ENCODE data around the gene CTNND2. TPM values are rescaled to one million over a fixed set of nuclear protein-coding genes. Genes with fewer than 3 reads are reported as not detected.

Gene CTNND2
- total RNA-seq, 1 experiment from 2014 or later: 7.0 TPM

DNA sequence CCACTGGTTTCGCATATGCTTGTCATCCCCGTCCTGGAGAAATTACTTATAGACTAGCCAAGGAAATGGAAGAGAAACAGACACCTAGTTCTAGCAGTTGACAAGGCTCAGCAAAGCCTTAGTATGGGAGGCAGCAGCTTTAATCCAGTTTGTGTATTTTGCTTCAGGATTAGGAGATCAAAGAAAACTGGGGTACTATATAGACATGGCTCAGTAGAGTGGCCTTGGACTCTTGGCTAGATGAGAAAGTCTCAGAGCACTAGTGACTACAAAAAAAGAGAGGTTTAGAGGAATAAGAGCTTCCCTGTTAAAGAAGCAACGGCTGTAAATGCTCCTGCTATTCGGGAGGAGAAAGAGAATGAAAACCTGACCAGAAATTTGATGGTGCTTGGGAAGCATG lies 349.1 kb downstream of the CTNND2 start:
- Histone ChIP-seq H3K56ac (ENCODE audit: insufficient read length, low read depth, low read length) (no peak overlapping the region), H3K79me2 (ENCODE audit: insufficient read depth, low read length) (no peaks in the 10 kb centered on the region), H2AFZ (ENCODE audit: low read length) (no peak overlapping the region), H2BK5ac (ENCODE audit: insufficient read length, low read length) (no peak overlapping the region), H2BK120ac (ENCODE audit: low read depth, low read length, poor library complexity, severe bottlenecking) (no peak overlapping the region), H3T11ph (ENCODE audit: low read length) (no peak overlapping the region), H2AK5ac (ENCODE audit: insufficient read length, low read length) (no peak overlapping the region), H2BK15ac (ENCODE audit: low read depth, low read length) (no peak overlapping the region), H4K5ac (ENCODE audit: insufficient read length, low read depth, low read length) (no peak overlapping the region), H3K18ac (ENCODE audit: insufficient read length, low read depth, low read length) (no peak overlapping the region), H3K4me1 (ENCODE audit: insufficient read depth, low read length) (no peaks in the 10 kb centered on the region), H3K4ac (ENCODE audit: low read depth, low read length) (no peak overlapping the region), H3K4me2 (ENCODE audit: insufficient read depth, insufficient read length, low read length) (no peak overlapping the region), H4K8ac (replicated peaks; ENCODE audit: insufficient read length, low read depth, low read length) (no peak overlapping the region), H4K91ac (ENCODE audit: insufficient read length, low read depth, low read length) (no peak overlapping the region), H3K79me1 (ENCODE audit: insufficient read depth, low read depth, low read length, poor library complexity, severe bottlenecking) (no peaks in the 10 kb centered on the region), H3K23me2 (ENCODE audit: insufficient read length, low read depth, low read length, poor library complexity, severe bottlenecking) (no peaks in the 10 kb centered on the region), H3K14ac (ENCODE audit: insufficient read depth, low read length) (no peak overlapping the region), H3K27me3 (ENCODE audit: insufficient read depth, low read length) (no peaks in the 10 kb centered on the region), H3K23ac (ENCODE audit: insufficient read length, low read depth, low read length) (no peak overlapping the region), H3K9ac (ENCODE audit: extremely low read depth, insufficient read length, low read length) (no peak overlapping the region), H4K20me1 (ENCODE audit: control insufficient read depth, insufficient read depth, insufficient read length) (no peaks in the 10 kb centered on the region), H3K27ac (ENCODE audit: insufficient read length, low read depth, low read length) (no peak overlapping the region), H2BK12ac (ENCODE audit: insufficient read length, low read depth, low read length) (no peak overlapping the region), H2BK20ac (ENCODE audit: low read depth, low read length, poor library complexity, severe bottlenecking) (no peak overlapping the region), H3K9me3 (ENCODE audit: control insufficient read depth, low read depth, low read length) (no peaks in the 10 kb centered on the region)
- WGBS (ENCODE audit: extremely low coverage, insufficient read length, low lambda C conversion rate): no CpG with 5 or more reads among the region's 4 CpGs
- Mint-ChIP-seq H3K4me1 (no peaks in the 10 kb centered on the region), H3K27ac (peak overlapping the region in 1 of 3 experiments; percentile 7; a peak in 1 of 7 replicates), H3K36me3 (ENCODE audit: insufficient read depth in 1 of 3, low read depth in 3 of 3) (peaks cover 0 to 2% (median 0%) of the 10 kb centered on the region in 3 experiments; a peak in 1 of 7 replicates), H3K4me3 (no peak overlapping the region), H3K9me3 (no peaks in the 10 kb centered on the region), H3K27me3 (ENCODE audit: low read depth) (no peaks in the 10 kb centered on the region)
- TF ChIP-seq, protein P1, sequence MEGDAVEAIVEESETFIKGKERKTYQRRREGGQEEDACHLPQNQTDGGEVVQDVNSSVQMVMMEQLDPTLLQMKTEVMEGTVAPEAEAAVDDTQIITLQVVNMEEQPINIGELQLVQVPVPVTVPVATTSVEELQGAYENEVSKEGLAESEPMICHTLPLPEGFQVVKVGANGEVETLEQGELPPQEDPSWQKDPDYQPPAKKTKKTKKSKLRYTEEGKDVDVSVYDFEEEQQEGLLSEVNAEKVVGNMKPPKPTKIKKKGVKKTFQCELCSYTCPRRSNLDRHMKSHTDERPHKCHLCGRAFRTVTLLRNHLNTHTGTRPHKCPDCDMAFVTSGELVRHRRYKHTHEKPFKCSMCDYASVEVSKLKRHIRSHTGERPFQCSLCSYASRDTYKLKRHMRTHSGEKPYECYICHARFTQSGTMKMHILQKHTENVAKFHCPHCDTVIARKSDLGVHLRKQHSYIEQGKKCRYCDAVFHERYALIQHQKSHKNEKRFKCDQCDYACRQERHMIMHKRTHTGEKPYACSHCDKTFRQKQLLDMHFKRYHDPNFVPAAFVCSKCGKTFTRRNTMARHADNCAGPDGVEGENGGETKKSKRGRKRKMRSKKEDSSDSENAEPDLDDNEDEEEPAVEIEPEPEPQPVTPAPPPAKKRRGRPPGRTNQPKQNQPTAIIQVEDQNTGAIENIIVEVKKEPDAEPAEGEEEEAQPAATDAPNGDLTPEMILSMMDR (conservative IDR thresholded peaks at IDR 0.05): no peak
- no peak for DNase-seq
